Calu3 (cell line): ENCODE measurements around the gene HSPG2. TPM values are rescaled to one million over a fixed set of nuclear protein-coding genes. Genes with fewer than 3 reads are reported as not detected.

Experiments used
- BruUV-seq: library from RNA; stranded (reverse); fragments of 400-500 nt; replicated peaks from 2 replicates; lab custom pipeline; 2021; lab: Mats Ljungman, UMichigan
- CTCF ChIA-PET: fragments of 300-600 bp; sonication (Branson Sonifier 250); formaldehyde crosslinking; loops from one replicate; lab custom pipeline; 2022; ENCODE audit warnings: antibody characterized with exemption; lab: Charles Lee
- DNase-seq: peaks from one replicate; pipeline ENCODE4 v3.0.0; 2022
- H3K27ac Mint-ChIP-seq: one replicate; pipeline ENCODE4 v1.8.0; 2022; ENCODE audit warnings: mixed read lengths; ENCODE audit not compliant: unreplicated experiment
- H3K27me3 Mint-ChIP-seq: one replicate; pipeline ENCODE4 v1.8.0; 2022; ENCODE audit warnings: mixed read lengths; ENCODE audit not compliant: unreplicated experiment
- H3K36me3 Mint-ChIP-seq: one replicate; pipeline ENCODE4 v1.8.0; 2022; ENCODE audit warnings: mild to moderate bottlenecking, moderate library complexity, mixed read lengths; ENCODE audit not compliant: insufficient read depth, unreplicated experiment
- H3K4me1 Mint-ChIP-seq: one replicate; pipeline ENCODE4 v1.8.0; 2022; ENCODE audit warnings: mild to moderate bottlenecking, low read depth, mixed read lengths; ENCODE audit not compliant: unreplicated experiment
- H3K4me3 Mint-ChIP-seq: one replicate; pipeline ENCODE4 v1.8.0; 2022; ENCODE audit warnings: mild to moderate bottlenecking, low read depth, moderate library complexity, mixed read lengths; ENCODE audit not compliant: unreplicated experiment
- H3K9me3 Mint-ChIP-seq: one replicate; pipeline ENCODE4 v1.8.0; 2022; ENCODE audit warnings: low read depth, mixed read lengths; ENCODE audit not compliant: unreplicated experiment
- intact Hi-C: fragments of 100-400 bp; cut with micrococcal nuclease; formaldehyde crosslinking; loops from one replicate; pipeline ENCODE4 v1.10.0; 2022; ENCODE audit not compliant: unreplicated experiment
- total RNA-seq: library from RNA; stranded (reverse); gene quantifications from 2 replicates; pipeline ENCODE4 v1.2.3, GENCODE V29; 2022
- TF ChIP-seq, protein P1 (sequence below): fragments of 200-600 bp; IDR thresholded peaks from one replicate; pipeline ENCODE4 v1.8.0; 2022; ENCODE audit warnings: antibody characterized with exemption; ENCODE audit not compliant: unreplicated experiment

The HSPG2 gene
- total RNA-seq, 1 experiment from 2014 or later: 397 TPM

DNA sequence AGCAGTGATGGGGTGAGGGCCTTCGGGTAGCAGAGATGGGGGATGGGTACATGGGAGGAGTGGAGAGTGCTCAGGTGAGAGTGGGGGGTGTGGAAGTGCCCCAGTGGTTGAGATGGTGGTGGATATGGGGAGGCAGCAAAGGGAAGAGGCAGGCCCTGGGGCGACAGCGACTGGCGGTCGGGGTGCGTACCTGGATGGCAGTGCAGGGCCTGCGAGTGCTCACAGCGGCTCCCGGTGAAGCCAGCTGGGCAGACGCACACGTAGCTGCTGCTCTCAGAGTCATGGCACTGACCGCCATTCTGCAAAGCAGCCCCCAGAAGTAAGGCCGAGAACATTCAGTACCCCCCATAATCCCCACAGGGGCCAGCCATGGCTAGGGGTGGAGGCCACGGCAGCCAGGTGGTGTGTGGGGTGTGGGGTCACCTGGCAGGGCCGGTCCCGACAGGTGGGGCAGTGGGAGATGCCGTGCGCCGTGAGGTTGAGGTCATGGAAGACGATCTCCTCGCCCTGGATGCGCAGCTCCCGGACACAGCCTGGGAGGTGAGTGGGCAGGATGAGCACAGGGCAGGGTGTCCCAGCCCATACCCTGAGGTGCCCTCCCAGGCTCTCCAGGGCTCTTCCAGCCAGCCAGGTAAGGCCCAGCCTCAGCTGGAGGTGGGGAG lies 106.2 kb downstream of the HSPG2 start:
- intact Hi-C loops: no loop called here
- peaks cover 2% of the 10 kb centered on the region for H3K9me3 Mint-ChIP-seq
- H3K36me3 Mint-ChIP-seq: peaks cover 64% of the 10 kb centered on the region
- H3K27me3 Mint-ChIP-seq: no peaks in the 10 kb centered on the region
- no peak overlapping the region for H3K4me3 Mint-ChIP-seq
- CTCF ChIA-PET: no interaction called here
- no peaks in the 10 kb centered on the region for H3K4me1 Mint-ChIP-seq
- no TSS peak for BruUV-seq
- no peak overlapping the region for H3K27ac Mint-ChIP-seq
- DNase-seq: no peak
- TF ChIP-seq, protein P1, sequence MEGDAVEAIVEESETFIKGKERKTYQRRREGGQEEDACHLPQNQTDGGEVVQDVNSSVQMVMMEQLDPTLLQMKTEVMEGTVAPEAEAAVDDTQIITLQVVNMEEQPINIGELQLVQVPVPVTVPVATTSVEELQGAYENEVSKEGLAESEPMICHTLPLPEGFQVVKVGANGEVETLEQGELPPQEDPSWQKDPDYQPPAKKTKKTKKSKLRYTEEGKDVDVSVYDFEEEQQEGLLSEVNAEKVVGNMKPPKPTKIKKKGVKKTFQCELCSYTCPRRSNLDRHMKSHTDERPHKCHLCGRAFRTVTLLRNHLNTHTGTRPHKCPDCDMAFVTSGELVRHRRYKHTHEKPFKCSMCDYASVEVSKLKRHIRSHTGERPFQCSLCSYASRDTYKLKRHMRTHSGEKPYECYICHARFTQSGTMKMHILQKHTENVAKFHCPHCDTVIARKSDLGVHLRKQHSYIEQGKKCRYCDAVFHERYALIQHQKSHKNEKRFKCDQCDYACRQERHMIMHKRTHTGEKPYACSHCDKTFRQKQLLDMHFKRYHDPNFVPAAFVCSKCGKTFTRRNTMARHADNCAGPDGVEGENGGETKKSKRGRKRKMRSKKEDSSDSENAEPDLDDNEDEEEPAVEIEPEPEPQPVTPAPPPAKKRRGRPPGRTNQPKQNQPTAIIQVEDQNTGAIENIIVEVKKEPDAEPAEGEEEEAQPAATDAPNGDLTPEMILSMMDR: no peak

DNA sequence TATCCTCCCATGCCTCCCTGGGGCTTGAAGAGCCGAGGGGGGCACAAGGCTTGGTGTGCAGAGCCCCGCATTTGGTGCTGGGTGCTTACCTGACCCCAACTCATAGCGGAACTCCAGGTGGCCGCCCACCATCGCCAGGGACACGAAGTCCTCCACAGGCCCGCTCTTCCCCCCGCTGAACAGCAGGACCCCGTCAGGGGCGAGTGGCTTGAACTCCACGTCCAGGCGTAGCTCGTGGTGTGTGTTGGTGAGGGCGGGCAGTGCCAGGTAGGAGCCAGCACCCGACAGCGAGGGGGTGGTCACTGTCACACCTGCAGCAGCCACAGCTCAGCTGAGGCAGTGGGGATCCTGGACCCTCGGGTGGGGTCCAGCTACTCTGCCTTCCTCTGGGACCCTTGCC lies 107.8 kb downstream of the HSPG2 start:
- Mint-ChIP-seq H3K27me3 (no peaks in the 10 kb centered on the region), H3K4me3 (no peak overlapping the region), H3K27ac (no peak overlapping the region), H3K4me1 (no peaks in the 10 kb centered on the region), H3K36me3 (peaks cover 53% of the 10 kb centered on the region), H3K9me3 (no peaks in the 10 kb centered on the region)
- CTCF ChIA-PET: no interaction called here
- BruUV-seq: no TSS peak
- intact Hi-C loops: no loop called here
- no peak for DNase-seq
- TF ChIP-seq, protein P1: no peak

DNA sequence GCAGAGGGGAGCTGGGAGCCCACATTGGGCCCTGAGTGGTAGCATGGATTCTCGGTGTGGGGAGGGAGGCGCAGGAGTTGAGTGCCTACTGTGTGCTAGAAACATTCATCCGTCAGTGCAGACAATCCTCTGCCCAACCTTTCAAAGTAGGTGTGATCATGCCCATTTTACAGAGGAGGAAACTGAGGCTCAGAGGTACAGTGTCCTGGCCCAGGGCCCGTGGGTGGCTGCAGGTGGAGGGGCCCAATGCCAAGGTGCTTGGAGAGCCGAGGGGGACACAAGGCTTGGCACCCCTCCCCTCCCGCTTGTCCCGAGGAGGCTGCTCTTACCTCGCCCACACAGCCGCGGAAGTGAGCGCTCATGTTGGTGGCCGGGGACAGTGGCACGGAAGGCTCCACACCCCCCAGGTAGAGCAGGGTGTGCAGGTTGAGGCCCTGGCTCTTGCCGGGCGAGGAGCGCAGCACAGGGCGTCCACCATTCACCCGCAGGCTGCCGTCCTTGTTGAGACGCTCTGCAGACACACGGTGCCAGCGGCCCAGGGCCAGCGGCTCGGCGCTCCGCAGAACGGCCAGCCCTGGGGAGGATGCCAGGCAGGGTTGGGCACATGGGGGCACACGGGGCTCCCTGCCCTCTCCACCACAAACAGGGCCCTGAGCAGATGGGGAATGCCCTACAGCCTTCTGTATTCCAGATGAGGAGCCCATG lies 108.5 kb downstream of the HSPG2 start:
- Mint-ChIP-seq H3K36me3 (peaks cover 53% of the 10 kb centered on the region), H3K4me1 (no peaks in the 10 kb centered on the region), H3K27me3 (no peaks in the 10 kb centered on the region), H3K27ac (no peak overlapping the region), H3K9me3 (no peaks in the 10 kb centered on the region), H3K4me3 (no peak overlapping the region)
- no peak for DNase-seq
- TSS peak; percentile 15 for BruUV-seq
- intact Hi-C loops: no loop called here
- TF ChIP-seq, protein P1: no peak
- CTCF ChIA-PET: no interaction called here

DNA sequence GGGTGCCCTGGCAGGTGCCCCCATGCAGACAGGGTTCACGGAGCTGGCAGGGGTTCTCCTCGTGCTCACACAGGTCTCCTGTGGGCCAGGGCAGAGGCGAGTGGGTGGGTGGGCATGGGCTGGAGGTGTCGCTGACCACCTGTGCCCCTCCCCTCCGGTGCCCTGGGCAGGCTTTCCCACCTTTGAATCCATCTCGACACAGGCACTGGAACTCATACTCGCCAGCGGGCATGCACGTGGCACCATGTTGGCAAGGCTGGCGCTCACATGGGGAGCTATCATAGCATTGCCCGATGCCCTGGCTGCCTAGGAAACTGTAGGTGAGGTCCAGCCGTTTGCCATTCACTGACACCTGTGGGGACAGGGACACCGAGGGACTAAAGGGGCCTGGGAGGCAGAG lies 109.0 kb downstream of the HSPG2 start:
- TF ChIP-seq, protein P1: no peak
- H3K4me3 Mint-ChIP-seq: no peak overlapping the region
- no peaks in the 10 kb centered on the region for H3K9me3 Mint-ChIP-seq
- intact Hi-C loops: no loop called here
- no peak overlapping the region for H3K27ac Mint-ChIP-seq
- DNase-seq: no peak
- H3K27me3 Mint-ChIP-seq: no peaks in the 10 kb centered on the region
- CTCF ChIA-PET: no interaction called here
- peaks cover 52% of the 10 kb centered on the region for H3K36me3 Mint-ChIP-seq
- no peaks in the 10 kb centered on the region for H3K4me1 Mint-ChIP-seq
- BruUV-seq: no TSS peak
